Epidermal melanocyte (primary cell): ENCODE data around the gene PPP2R2D.

Experiments
- DNase-seq: peaks from one replicate; pipeline ENCODE4 v3.0.0; 2011; ENCODE audit warnings: low spot score; ENCODE audit not compliant: insufficient read length

The PPP2R2D gene

GRCh38 chr10:131926743-131927595 lies 26.2 kb downstream of the PPP2R2D start:
- no peak for DNase-seq

- no peak for DNase-seq
These were observed 27.7 kb downstream of the PPP2R2D start for GRCh38 chr10:131928248-131929095.

GRCh38 chr10:131929122-131929845 lies 28.5 kb downstream of the PPP2R2D start:
- DNase-seq, result no peak

- no peak for DNase-seq
These were observed 29.3 kb downstream of the PPP2R2D start for GRCh38 chr10:131930150-131930549.

- no peak for DNase-seq
These were observed 29.9 kb downstream of the PPP2R2D start for GRCh38 chr10:131930586-131931330.

- DNase-seq, result no peak
These were observed 31.2 kb downstream of the PPP2R2D start for GRCh38 chr10:131931981-131932380.

- no peak for DNase-seq
These were observed 32.3 kb downstream of the PPP2R2D start for GRCh38 chr10:131933016-131933695.

GRCh38 chr10:131933696-131934086 lies 32.9 kb downstream of the PPP2R2D start:
- DNase-seq, result no peak

GRCh38 chr10:131934769-131935168 lies 34.0 kb downstream of the PPP2R2D start:
- no peak for DNase-seq

- no peak for DNase-seq
These were observed 34.5 kb downstream of the PPP2R2D start for GRCh38 chr10:131935260-131935659.

GRCh38 chr10:131936294-131936693 lies 35.5 kb downstream of the PPP2R2D start:
- no peak for DNase-seq

GRCh38 chr10:131936736-131937135 lies 35.9 kb downstream of the PPP2R2D start:
- DNase-seq, result no peak

- DNase-seq, result no peak
These were observed 37.0 kb downstream of the PPP2R2D start for GRCh38 chr10:131937836-131938235.

GRCh38 chr10:131938681-131939080 lies 37.9 kb downstream of the PPP2R2D start:
- no peak for DNase-seq

- DNase-seq, result no peak
These were observed 41.6 kb downstream of the PPP2R2D start for GRCh38 chr10:131942455-131942854.

GRCh38 chr10:131943021-131943814 lies 42.4 kb downstream of the PPP2R2D start:
- DNase-seq, result no peak

- no peak for DNase-seq
These were observed 43.6 kb downstream of the PPP2R2D start for GRCh38 chr10:131944412-131944811.

GRCh38 chr10:131944976-131945695 lies 44.3 kb downstream of the PPP2R2D start:
- no peak for DNase-seq

- no peak for DNase-seq
These were observed 45.5 kb downstream of the PPP2R2D start for GRCh38 chr10:131946321-131946751.
